NCI-H524 treated with DMSO at 0.1 percent for 48 hours (cell line): ENCODE data around the gene TNFRSF12A.
"Not testable (repeated sequence)": the region's sequence is repeated elsewhere in the genome, so short reads cannot be mapped to it uniquely, and the experiment has no call there.

Source experiments
- DNase-seq: peaks from one replicate; lab custom pipeline; 2025; lab: John Stamatoyannopoulos, UW

TNFRSF12A gene

DNA sequence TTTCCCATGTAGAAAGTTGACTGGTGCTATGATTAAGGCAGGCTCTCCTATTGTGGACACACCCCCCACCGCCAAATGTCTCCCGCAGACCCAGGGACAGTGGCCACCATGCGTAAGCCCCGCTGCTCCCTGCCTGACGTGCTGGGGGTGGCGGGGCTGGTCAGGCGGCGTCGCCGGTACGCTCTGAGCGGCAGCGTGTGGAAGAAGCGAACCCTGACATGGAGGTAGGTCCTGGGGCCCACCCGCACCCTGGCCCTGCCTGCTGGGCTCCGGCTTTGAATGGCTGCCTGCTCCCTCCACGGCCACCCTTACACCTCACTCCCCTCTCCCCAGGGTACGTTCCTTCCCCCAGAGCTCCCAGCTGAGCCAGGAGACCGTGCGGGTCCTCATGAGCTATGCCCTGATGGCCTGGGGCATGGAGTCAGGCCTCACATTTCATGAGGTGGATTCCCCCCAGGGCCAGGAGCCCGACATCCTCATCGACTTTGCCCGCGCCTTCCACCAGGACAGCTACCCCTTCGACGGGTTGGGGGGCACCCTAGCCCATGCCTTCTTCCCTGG, 29.8 kb downstream of the TNFRSF12A start:
- no peak for DNase-seq

DNA sequence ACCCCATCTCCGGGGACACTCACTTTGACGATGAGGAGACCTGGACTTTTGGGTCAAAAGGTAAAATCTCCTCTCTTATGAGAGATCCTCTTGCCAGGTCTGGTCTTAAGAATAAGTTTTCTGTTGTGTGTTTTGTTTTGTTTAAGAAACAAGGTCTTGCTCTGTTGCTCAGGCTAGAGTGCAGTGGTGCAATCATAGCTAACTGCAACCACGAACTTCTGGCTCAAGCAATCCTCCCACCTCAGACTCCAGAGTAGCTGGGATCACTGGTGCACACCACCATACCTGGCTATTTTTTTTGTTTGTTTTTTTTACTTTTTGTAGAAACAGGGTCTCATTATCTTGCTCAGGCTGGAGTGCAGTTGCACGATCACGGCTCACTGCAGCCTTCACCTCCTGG, 30.3 kb downstream of the TNFRSF12A start:
- no peak for DNase-seq

DNA sequence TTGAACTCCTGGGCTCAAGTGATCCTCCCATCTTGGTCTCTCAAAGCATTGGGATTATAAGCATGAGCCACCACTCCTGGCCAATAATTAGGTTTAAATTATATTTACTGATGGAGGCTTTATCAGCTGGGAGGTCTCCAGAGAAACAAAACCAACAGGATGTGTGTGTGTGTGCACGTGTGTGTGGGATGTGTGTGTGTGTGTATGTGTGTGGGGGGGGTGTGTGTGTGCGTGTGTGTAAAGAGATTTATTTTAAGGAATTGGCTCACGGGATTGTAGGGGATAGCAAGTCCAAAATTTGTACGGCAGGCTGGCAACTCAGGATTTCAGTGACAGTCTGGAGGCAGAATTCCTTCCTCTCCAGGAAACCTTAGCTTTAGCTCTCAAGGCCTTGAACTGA, 30.8 kb downstream of the TNFRSF12A start:
- DNase-seq = no peak

DNA sequence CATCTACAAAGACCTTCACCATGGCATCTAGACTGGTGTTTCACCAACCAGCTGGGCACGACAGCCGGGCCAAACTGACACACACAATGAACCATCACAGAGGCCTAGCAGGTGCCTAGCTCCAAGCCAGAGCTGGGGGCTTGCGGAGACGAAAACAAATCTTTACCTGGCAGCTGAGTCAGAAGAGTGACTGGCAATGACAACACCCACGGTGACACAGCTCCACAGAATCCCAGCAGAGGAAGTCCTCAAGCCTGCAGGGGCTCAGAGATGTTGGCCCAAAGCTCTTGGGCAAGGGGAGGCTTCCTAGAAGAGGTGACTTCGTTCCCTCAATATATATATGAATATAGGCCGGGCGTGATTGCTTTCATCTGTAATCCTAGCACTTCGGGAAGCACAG, 31.3 kb downstream of the TNFRSF12A start:
- DNase-seq = no peak

DNA sequence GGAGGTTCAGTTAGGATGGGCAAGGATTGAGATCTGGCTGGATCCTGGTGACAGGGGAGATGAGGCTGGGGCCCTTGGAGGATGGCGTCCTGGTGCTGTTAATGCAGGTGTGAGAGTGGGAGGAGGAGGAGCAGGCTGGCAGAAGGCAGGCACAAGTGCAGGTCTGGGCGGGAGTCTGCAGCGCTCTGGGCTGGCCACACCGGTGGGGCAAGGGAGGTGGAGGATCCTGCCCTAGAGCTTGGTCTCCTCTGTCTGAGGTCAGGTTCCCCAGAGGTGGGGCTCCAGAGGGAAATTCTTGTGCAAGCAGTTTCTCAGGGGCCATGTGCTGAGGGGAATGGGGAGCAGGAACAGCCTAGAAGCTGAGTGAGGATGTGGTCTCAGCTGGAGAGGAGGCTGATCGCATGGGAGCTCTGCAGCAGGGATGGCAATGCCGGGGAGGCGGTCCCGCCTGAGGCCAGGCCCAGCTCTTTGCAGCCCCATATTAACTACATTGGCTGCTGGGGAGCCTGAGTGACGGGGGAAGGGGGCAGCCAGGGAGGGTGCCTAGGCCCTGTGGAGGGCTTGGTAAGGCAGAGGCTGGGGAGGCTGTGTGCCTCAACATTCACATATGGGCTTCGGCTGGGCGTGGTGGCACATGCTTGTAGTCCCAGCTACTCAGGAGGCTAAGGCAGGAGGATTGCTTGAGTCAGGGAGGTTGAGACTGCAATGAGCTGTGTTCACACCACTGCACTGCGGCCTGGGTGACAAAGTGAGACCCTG, 32.6 kb downstream of the TNFRSF12A start:
- DNase-seq = not testable (repeated sequence)

DNA sequence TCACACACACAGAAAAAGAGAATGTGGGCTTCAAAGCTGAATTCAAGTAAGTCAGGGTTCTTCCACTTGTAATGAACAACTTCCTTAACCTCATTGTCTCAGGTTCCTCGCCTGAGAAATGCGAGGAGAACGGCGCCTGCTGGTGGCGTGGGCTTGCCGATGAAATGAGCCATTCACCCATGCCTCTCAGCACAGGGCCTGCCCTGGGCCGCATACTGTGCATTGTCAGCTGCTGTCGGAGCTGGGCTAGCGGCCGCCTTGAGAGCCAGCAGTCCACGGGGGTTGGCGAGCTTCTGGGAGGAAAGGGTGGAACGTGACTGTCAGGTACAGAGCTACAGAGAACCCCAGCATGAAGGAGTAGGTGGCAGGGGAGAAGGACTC, 33.2 kb downstream of the TNFRSF12A start:
- DNase-seq = not testable (repeated sequence)

DNA sequence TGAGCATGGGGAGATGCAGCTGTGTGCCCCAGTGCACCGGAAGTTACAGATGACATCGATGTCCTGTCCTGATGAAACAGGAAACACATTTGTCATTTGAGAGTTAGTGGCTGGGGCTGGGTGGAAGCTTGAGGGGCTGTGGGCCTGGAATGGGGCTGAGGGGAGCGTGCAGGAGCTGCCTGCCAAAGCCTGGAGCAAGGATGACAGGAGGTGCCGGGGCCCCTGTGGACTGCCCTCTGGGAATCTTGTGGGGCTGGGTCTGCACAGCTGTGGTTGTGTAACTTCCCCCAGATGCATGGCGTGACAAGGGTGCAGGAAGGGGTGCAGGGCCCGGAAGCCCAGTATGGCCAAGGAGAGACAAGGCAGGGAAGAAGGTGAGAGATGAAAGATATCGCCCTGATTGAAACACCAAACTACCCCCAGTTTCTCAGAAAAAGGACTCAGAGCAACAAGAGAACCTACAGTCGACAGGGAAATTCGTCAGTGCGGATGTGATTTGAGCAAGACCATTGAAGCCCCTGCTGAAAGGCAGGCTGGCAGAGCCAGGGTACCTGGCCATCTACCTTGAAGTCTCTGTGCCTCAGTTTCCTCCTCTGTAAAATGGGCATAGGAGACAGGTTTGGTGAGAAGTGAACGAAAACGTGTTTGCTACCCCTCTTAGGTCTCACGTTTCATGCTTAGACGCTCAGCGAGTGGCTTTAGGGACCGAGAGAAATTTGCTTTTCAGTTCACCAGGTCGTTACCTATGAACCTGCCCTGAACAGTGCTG, 35.0 kb downstream of the TNFRSF12A start:
- DNase-seq = no peak

DNA sequence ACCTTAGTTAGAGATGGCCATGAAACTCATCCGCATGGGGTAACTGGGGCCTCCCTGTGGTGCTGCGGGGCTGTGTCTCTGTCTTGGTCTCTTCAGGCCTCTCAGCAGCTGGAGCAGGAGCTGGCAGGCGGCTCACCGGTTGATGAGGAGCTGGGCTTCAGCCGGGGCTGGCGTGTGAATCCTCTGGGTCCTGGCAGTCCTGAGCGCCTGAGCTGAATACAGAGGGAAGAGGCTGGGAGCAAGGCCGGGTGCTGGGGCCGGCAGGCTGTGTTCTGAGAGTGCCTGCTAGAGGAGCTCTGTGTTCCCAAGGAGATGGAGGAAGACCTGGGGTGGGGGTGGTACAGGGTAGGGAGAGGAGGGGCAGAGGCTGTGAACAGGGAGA, 35.6 kb downstream of the TNFRSF12A start:
- not testable (repeated sequence) for DNase-seq

DNA sequence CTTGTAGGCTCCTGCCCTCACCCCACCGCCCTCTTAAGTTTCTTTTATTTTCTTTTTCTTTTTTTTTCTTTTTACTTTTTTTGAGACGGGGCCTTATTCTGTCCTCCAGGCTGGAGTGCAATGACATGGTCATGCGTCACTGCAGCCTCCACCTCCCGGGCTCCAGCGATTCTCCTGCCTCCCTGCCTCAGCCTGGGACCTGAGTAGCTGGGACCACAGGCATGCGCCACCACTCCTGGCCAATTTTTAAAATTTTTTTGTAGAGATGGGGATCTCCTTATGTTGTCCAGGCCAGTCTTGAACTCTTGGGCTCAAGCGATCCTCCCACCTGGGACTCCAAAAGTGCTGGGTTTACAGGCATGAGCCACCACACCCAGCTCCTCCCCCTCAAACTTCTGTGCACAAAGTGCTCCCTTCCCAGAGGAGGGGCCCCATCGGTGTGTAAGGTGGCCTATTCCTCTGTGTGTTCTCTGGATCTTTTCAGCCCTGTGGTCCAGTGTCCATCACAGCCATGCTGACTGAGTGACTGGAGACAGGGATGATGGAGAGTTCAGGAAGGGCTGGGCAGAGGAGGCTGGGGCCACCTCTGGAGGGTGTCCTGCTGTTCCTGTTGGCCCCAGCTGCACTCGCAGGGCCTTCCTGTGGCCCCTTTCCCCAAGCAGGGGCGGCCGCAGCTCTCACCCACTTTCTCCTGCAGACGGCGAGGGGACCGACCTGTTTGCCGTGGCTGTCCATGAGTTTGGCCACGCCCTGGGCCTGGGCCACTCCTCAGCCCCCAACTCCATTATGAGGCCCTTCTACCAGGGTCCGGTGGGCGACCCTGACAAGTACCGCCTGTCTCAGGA, 36.4 kb downstream of the TNFRSF12A start:
- DNase-seq = no peak

DNA sequence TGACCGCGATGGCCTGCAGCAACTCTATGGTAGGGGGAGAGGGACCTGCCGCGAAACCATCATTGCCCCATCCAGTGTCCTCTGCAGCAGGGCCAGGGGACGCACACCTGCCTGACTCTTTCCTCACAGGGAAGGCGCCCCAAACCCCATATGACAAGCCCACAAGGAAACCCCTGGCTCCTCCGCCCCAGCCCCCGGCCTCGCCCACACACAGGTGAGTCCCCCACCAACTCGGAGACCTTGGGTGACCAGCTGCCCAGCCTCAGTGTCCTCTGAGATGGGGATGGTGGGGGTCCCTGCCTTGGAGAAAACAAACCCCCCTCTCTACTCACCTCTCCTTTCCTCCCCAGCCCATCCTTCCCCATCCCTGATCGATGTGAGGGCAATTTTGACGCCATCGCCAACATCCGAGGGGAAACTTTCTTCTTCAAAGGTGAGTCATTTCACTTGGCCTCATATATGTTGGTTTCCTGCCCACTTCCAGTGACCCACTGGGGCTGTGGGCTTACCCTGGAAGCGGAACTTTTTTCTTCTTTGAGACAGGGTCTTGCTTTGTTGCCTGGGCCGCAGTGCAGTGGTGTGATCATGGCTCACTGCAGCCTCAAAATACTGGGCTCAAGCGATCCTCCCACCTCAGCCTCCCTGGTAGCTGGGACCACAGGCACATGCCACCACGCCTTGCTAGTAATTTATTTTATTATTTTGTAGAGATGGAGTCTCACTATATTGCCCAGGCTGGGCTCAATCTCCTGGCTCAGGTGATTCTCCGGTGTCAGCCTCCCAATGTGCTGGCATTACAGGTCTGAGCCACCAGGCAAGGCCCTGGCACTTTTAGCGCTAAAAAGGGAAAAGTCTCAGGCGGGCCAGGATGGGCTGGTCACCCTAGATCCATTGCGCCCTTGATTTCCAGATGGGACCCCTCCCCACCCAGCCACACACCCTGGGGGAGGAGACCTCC, 37.3 kb downstream of the TNFRSF12A start:
- no peak for DNase-seq

DNA sequence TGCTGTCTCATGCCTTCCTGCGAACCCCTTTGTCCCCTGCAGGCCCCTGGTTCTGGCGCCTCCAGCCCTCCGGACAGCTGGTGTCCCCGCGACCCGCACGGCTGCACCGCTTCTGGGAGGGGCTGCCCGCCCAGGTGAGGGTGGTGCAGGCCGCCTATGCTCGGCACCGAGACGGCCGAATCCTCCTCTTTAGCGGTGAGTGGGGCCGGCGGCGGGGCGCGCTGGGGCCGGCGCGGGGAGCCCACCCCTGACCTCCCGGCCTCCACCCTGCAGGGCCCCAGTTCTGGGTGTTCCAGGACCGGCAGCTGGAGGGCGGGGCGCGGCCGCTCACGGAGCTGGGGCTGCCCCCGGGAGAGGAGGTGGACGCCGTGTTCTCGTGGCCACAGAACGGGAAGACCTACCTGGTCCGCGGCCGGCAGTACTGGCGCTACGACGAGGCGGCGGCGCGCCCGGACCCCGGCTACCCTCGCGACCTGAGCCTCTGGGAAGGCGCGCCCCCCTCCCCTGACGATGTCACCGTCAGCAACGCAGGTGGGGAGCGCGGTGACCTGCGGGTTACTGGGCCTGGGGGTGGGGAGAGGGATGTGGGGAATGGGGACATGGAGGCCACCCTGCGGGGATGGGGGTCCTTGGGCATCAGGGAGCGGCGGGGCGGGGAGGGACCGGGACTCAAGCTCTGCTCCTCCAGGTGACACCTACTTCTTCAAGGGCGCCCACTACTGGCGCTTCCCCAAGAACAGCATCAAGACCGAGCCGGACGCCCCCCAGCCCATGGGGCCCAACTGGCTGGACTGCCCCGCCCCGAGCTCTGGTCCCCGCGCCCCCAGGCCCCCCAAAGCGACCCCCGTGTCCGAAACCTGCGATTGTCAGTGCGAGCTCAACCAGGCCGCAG, 38.2 kb downstream of the TNFRSF12A start:
- no peak for DNase-seq

DNA sequence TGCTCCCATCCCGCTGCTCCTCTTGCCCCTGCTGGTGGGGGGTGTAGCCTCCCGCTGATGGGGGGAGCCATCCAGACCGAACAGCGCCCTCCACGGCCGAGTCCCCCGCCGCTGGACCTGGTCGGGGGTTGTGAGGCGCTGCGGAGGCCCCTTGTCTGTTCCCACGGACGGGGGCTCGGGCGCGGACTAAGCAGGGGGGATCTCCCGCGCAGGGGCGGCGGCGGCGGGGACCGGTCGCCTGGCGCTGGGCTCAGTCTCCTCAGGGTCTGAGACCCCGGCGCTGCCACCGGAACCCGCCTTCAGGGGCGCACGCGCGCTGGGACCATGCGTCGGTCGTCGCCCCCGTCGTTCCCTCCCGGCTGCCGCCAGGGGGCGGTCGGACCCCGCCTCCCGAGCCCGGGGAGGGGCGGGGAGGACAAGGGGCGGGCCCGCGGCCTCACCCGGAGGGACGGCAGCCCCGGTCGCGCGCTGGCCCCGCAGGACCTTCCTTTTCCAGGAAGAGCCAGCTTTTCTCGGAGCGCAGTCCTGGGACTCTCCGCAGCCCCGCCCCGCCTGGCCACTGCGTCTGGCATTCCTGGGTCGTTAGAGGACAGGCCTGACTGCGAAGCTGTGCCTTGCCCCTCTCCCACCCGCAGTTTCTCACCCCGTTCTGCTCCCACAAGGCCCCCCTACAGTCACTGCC, 39.0 kb downstream of the TNFRSF12A start:
- DNase-seq = no peak

DNA sequence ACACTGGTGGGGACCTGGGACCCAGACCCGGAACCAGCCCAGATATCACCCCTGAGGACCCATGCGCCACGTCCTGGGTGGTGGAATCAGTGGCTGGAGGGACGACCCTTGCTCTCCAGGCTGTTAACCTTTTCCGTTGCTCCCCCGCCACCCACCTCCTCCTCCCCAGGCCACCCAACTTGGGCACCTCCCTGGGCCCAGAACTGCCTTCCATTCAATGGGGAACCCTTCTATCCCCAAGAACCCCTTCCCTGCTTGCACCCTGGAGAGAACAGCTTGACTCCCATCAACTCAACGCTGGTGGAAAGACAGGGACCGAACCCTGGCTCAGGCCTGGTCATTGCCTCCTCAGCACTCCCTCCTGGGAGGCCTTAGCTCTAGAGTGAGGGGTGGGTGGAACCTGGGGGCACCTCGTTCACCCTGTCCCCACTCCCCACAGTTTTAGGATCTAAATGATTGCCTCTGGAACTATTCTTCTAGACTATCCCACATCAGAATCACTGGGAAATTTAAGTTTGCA, 39.6 kb downstream of the TNFRSF12A start:
- DNase-seq = no peak

DNA sequence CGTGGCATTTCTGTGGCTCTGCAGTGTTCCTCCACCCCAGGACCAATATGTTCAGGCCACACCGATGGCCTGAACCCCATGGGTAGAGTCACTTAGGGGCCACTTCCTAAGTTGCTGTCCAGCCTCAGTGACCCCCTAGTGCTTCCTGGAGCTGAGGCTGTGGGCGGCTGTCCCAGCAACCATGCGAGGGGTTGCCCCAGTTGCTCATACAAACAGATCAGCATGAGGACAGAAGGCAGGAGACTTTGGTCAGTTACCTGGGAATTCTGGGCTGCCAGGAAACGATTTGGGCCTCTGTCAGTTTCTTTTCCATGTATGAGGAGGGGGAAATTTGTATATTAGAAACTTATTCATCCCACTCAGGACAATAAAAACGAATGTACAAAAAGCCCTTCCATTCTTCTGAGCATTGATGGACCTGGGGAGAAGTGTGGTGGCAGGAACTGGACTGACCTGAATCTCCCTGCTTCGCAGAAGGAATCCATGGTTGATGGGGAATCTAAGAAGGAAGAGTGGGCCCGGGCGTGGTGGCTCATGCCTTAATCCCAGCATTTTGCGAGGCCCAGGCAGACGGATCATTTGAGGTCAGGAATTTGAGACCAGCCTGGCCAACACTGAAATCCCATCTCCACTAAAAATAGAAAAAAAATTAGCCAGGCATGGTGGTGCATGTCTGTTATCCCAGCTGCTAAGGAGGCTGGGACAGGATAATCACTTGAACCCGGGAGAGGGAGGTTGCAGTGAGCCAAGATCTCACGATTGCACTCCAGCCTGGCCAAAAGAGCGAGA, 40.4 kb downstream of the TNFRSF12A start:
- DNase-seq = no peak

DNA sequence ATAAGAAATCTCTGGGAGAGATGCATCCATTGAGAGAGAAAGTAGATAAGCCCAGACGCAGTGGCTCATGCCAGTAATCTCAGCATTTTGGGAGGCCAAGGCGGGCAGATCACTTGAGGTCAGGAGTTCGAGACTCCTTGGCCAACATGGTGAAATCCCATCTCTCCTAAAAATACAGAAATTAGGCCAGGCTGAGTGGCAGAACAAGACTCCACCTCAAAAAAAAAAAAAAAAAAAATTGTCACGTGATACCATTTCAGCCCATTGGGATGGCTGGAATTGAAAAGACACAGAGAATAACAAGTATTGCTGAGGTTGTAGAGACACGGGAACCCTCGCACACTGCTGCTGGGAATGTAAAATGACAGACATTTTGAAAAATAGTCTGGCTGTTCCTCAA, 42.4 kb downstream of the TNFRSF12A start:
- no peak for DNase-seq

DNA sequence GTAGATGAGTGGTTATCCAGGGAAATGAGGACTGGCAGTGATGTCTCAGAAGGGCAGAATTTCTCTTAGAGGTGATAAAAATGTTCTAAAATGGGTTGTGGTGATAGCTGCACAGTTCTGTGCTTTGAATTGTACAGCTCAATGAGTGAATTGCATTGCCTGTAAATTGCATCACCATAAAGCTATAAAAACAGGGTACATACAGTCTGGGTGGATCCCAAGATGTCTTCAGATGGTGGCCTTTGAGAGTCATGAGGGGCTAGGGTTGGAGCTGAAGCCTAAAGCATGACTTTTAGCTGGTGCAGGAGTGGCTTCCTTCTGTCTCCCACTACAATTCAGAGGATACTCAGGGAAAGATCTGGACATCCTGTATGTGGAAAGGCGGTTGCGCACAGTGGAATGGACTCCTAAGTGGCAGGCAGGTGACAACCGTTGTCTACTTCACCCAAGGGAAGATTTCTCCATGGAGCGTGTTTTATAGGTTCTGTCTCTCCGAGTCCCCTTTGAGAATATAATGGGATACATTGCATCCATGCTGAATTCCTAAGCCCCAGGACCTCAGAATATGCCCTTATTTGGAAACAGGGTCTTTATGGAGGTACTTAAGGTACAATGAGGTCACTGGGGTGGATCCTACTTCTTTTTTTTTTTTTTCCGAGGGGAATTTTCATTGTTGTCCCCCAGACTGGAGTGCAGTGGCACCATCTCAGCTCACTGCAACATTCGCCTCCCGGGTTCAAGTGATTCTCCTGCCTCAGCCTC, 43.6 kb downstream of the TNFRSF12A start:
- no peak for DNase-seq

DNA sequence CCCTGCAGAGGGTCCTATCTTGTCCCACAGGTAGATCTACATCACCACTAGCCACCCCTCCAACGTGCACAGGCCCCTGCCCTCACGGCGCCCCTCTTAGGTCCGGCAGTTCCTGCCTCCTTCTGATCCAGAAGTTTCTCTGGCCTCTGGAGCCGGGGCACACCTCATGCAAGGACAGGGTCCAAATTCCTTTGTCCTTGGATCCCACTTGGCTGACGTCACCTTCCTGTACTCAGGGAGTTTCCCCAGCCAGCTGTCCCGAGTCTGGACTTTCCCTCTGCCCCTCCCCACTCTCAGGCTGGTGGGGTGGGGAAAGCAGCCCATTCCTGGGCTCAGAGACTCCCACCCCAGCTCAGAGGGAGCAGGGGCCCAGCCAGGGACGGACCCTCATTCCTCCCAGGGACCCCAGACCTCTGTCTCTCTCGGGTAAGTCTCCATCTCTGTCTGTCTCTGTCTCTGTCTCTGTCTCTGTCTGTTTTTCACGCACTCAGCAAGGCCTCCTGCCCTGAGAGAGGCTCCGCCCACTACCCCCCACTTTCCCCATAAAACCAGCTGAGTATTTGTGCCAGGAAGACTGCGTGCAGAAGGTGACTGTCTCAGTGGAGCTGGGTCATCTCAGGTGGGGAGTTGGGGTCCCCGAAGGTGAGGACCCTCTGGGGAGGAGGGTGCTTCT, 45.0 kb downstream of the TNFRSF12A start, which contains the start of gene IL32:
IL32 (plus strand) TSS at position 572 of the 673 bp plus-strand sequence. CDS start 172 bp downstream, outside the sequence.
- no peak for DNase-seq
